GM10248 (cell line): ENCODE results near the gene PSMG3.

ENCODE experiments used
- CTCF ChIA-PET: fragments of 300-600 bp; sonication (Branson Sonifier 250); formaldehyde crosslinking; extraction: SDS; loops from one replicate; lab custom pipeline; 2021; ENCODE audit warnings: antibody characterized with exemption; lab: Yijun Ruan, JAX
- POLR2A ChIA-PET: fragments of 350-650 bp; sonication (Branson Sonifier 250); formaldehyde crosslinking; extraction: SDS; loops from one replicate; lab custom pipeline; 2020; ENCODE audit warnings: antibody characterized with exemption; lab: Yijun Ruan, JAX
- DNase-seq: peaks from one replicate; pipeline ENCODE4 v3.0.0; 2012; ENCODE audit errors: extremely low spot score
- TF ChIP-seq, protein P1 (sequence below): IDR thresholded peaks from 2 replicates; pipeline ENCODE4 v1.5.1; 2012; ENCODE audit warnings: mild to moderate bottlenecking, low read depth; ENCODE audit errors: extremely low read depth, missing control alignments, control extremely low read depth

The PSMG3 gene

DNA sequence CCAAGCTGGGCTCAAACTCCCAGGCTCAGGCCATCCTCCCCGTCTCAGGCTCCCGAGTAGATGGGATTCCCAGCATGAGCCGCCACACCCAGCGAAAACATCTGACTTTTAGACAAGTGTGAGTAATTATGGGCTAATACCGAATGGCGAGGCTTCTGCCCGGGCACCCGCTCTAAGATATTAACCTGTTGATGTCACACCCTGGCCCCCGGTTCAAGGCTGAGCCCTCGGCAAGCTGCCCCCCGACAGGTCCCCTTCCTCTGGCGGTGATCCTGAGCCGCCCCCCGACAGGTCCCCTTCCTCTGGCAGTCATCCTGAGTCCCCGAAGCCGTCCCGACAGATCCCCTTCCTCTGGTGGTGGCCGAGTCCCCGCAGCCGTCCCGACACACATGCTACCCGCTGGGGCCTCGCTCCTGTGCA is 5.2 kb downstream of the PSMG3 start:
- ChIA-PET CTCF (no interaction called here), POLR2A (no interaction called here)

DNA sequence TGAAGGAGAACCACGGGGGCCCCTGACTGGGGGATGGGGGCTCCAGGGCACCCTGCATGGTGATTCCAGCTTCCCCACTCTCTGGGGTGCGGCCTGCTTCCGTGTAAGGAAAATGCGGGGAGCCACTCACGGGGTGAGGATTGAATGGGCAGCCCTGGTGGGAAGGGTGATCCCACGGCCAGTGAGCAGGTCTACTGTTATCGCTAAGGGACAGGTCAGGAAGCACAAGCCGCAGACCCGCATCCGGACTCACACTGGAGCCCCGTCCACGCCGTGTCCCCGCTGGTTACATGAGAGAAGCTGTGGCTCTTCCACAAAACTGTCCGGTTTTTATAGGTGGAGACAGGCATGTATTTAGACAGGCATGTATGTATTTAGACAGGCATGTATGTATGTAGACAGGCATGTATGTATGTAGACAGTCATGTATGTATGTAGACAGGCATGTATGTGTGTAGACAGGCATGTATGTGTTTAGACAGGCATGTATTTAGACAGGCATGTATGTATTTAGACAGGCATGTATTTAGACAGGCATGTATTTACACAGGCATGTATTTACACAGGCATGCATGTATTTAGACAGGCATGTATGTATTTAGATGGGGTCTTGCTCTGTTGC is 5.7 kb downstream of the PSMG3 start:
- CTCF ChIA-PET, result no interaction called here

More for the DNA sequence above, 5.2 kb downstream of the PSMG3 start:
- DNase-seq, result no peak
- TF ChIP-seq, protein P1, sequence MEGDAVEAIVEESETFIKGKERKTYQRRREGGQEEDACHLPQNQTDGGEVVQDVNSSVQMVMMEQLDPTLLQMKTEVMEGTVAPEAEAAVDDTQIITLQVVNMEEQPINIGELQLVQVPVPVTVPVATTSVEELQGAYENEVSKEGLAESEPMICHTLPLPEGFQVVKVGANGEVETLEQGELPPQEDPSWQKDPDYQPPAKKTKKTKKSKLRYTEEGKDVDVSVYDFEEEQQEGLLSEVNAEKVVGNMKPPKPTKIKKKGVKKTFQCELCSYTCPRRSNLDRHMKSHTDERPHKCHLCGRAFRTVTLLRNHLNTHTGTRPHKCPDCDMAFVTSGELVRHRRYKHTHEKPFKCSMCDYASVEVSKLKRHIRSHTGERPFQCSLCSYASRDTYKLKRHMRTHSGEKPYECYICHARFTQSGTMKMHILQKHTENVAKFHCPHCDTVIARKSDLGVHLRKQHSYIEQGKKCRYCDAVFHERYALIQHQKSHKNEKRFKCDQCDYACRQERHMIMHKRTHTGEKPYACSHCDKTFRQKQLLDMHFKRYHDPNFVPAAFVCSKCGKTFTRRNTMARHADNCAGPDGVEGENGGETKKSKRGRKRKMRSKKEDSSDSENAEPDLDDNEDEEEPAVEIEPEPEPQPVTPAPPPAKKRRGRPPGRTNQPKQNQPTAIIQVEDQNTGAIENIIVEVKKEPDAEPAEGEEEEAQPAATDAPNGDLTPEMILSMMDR, result no peak

DNA sequence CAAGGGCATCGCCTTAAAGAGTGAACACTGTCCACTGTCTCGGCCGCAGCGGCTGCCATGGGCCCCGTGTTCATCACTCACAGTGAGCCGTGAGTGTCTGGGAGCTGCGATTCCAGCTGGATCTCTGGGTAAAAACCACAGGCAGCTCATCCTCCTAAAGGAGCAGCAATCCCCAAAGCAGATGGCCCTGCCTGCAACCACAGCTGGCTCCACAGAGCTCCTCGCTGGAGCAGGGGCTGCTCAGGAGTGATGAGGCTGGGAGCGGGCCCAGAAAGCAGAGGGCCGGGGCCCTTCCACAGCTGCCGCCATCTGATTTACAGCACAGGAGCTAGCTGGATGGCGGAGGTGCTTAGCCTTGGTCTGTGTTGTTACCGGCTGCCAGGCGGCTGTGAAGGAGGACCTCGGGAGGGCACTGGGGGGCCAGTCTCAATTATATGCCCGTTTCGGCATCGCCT is 7.2 kb downstream of the PSMG3 start:
- ChIA-PET POLR2A (no interaction called here), CTCF (interaction anchor here (1.0 kb wide), 1 partner anchor 647 kb away, joined by 3 read pairs; no protein-coding TSS in a partner anchor)
- TF ChIP-seq, protein P1, result no peak
- no peak for DNase-seq

More for the DNA sequence above, 5.7 kb downstream of the PSMG3 start:
- POLR2A ChIA-PET, result no interaction called here
- TF ChIP-seq, protein P1, result no peak
- DNase-seq, result no peak

DNA sequence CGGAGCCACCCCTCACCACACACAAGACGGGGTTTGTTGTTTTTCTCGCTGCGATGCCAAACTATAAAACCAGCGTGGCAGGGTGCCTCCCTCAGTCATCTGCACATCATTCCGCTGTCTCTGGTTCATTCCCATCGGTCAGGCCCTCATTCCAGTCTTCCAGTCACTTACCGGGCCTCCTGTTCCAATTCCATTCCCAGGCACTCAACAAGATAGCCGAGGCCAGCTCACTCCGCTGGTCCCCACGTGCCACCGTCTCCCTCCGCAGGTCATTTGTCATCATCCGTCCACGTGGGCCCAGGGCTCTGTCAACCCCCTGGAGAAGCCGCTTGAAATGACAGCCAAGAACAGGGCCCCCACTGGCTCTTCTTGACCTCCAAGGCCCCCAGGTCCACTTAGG is 7.7 kb downstream of the PSMG3 start:
- TF ChIP-seq, protein P1, result no peak
- POLR2A ChIA-PET, result no interaction called here
- DNase-seq, result no peak
- CTCF ChIA-PET, result no interaction called here

DNA sequence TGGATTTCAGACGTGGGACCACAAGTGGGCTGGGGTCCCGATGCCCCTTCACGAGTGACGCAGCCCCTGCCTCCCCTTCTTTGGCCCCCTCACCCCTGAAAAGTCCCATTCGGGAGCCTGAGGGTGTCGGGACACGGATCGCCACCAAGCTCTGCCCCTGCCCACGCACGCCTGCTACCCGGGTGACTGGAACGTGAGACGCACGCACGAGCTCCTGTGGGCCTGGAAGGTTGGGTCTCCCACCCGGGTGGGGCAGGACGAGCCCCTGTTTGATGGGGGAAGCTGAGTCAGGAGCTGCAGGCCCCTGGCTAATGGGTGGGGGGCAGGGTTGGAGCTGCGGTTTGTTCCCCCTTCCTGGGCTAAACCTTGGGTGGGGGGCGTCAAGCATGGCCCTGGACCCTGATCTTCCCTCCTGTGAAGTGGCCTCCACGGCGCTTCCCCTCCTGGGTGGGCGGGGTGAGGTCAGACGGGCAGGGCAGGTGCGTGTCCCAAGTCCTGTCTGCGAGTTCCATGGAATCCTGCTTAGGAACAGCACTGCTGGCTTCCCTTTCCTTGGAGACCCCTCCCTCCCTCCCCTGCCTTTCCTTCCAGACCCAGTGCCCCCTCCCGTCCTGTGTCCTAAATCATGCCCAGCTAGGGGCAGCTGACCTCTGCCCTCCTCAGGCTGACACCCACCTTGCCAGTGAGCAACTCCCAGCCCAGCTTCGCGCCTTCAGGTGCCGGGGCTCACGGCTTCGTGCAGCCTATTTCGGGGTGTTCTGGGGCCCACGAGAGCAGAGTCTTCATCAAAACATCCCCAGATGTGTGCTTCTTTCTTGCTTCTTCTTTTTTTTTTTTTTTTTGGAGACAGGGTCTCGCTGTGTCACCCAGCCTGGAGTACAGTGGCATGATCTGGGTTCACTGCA is 8.5 kb downstream of the PSMG3 start:
- ChIA-PET CTCF (interaction anchor here (2.3 kb wide), 1 partner anchor 787 kb away, joined by 5 read pairs; no protein-coding TSS in a partner anchor), POLR2A (interaction anchor here (0.7 kb wide), 1 partner anchor 636 kb away, joined by 3 read pairs; no protein-coding TSS in a partner anchor)
- DNase-seq, result no peak
- TF ChIP-seq, protein P1, result no peak

DNA sequence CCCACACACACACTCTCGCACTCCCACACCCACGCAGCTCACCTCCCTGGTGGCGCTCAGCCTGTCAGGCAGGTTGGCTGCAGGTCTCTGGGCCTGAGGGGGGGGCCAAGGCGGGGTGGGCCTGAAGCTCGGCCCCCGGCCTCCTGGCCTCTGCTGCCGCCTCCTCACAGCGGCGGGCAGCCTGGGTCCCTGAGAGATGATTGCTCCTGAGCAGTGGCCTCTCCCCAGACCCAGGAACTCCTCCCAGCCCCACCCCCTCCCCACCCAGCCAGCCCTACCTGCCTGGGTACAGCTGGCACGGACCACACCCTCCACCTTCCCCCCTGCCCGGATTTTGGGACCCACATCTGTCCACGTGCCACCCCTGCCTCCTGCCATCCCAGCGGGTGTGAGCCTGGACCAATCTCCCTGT is 9.2 kb downstream of the PSMG3 start:
- ChIA-PET POLR2A (interaction anchor here (0.7 kb wide), 1 partner anchor 637 kb away, joined by 3 read pairs; no protein-coding TSS in a partner anchor), CTCF (interaction anchor here (2.3 kb wide), 1 partner anchor 787 kb away, joined by 5 read pairs; no protein-coding TSS in a partner anchor)
- TF ChIP-seq, protein P1, result no peak
- DNase-seq, result no peak
